ENCODE data around the gene DCANP1. TPM values are rescaled to one million over a fixed set of nuclear protein-coding genes. Genes with fewer than 3 reads are reported as not detected.

The DCANP1 gene
- polyA plus RNA-seq, 2 of the 4 experiments (the other 2 are of a cell fraction), result not detected

DNA sequence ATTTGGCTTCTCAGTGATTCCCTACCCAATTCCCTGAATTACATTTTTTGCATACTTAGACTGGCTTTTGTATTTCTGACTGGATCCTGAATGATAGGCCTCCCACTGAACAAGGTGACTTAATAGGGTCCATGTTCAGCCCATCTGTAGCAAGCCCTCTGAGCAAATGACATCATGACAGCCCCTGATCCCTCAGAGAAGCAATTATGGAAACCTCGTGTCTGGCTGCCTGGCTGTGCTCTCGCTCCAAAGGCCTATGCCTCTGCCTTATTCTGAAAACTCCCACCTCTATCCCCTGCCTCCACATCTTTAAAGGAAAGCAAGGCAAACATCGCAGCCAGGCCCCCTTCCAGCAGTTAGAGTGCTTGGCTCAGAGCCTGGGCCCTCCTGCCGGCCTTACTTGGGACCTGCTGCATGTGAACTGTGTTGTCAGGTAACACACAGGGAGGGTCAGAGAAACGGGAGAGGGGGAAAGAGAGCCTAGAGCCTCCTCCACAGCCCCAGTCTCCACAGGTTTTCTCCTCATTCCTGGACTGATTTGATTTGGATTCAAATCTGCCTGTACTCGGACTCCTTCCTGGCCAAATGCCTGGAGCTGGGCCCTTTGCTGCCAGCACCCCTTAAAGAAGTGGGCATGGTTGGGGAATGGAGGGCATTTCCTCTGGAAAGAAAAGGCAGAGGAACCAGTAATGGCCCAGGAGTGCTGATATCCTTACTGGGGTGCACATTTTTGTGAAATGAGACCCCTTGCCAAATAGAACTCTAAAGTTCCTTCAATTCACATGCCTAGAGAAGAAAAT, 3.8 kb downstream of the DCANP1 start (continued):
- TF ChIP-seq, protein P1, sequence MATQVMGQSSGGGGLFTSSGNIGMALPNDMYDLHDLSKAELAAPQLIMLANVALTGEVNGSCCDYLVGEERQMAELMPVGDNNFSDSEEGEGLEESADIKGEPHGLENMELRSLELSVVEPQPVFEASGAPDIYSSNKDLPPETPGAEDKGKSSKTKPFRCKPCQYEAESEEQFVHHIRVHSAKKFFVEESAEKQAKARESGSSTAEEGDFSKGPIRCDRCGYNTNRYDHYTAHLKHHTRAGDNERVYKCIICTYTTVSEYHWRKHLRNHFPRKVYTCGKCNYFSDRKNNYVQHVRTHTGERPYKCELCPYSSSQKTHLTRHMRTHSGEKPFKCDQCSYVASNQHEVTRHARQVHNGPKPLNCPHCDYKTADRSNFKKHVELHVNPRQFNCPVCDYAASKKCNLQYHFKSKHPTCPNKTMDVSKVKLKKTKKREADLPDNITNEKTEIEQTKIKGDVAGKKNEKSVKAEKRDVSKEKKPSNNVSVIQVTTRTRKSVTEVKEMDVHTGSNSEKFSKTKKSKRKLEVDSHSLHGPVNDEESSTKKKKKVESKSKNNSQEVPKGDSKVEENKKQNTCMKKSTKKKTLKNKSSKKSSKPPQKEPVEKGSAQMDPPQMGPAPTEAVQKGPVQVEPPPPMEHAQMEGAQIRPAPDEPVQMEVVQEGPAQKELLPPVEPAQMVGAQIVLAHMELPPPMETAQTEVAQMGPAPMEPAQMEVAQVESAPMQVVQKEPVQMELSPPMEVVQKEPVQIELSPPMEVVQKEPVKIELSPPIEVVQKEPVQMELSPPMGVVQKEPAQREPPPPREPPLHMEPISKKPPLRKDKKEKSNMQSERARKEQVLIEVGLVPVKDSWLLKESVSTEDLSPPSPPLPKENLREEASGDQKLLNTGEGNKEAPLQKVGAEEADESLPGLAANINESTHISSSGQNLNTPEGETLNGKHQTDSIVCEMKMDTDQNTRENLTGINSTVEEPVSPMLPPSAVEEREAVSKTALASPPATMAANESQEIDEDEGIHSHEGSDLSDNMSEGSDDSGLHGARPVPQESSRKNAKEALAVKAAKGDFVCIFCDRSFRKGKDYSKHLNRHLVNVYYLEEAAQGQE (IDR thresholded peaks at IDR 0.05), result no peak
- TF ChIP-seq CHD2 (IDR thresholded peaks at IDR 0.05; ENCODE audit: low read length, partially characterized antibody) (no peak), KDM5A (IDR thresholded peaks at IDR 0.05) (no peak)

DNA sequence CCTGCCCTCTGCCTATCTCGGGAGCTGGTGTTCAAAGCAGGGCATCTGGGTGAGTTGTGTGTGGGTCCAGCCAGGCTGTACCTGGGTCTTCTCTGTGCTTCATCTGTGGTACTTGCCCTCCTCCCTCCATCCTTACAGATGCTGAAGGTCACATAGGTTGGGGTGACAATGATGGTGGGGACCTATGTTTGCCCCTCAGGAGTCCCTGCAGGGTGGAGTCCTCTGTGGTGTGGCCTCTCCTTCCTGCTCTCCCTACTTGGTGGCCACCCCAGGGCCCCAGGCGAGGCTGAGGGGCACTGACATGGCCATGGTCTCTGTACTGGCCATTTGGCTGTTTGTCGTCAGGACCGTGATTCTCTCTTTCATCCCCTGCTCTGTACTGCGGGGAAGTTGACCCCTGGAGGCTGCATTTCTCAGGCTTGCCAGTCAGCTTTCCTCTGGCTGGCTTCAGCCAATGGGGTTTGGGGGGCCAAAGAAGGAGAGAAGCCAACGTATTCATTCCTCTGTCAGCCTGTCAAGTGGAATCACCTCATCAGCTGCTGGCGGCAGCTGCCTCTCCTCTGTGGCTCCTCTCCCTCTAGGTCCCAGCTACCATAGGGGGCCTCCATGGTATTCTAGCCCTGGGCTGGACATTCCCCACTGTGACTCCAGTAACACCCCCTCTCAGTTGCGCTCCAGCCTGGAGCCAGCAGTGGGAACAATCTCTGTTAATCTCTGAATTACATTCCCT, 4.6 kb downstream of the DCANP1 start:
- Histone ChIP-seq H3K4me1 (no peaks in the 10 kb centered on the region), H3K4me3 (no peak overlapping the region), H3K9me3 (no peaks in the 10 kb centered on the region), H3K27ac (no peak overlapping the region), H3K4me2 (no peak overlapping the region)
- ATAC-seq, result no peak
- ChIA-PET CTCF (interaction anchor here (2.2 to 6.1 kb wide), 3 partner anchors 15 to 23 kb away, joined by 12 to 31 read pairs (median 17); no protein-coding TSS in a partner anchor), POLR2A (no interaction called here)
- no peak for DNase-seq (ENCODE audit: low read depth in 1 of 2, low spot score in 1 of 2)
- FAIRE-seq, result no peak
- 73% methylated on average over 7 of the region's 8 CpGs for WGBS (ENCODE audit: missing lambda C conversion rate)
- TF ChIP-seq RCOR1 (IDR thresholded peaks at IDR 0.05; ENCODE audit: low read depth, low read length) (no peak), RNF2 (IDR thresholded peaks at IDR 0.05; ENCODE audit: borderline replicate concordance, low read depth) (no peak), HDAC2 (IDR thresholded peaks at IDR 0.05) (no peak)
- TF ChIP-seq, protein P2, sequence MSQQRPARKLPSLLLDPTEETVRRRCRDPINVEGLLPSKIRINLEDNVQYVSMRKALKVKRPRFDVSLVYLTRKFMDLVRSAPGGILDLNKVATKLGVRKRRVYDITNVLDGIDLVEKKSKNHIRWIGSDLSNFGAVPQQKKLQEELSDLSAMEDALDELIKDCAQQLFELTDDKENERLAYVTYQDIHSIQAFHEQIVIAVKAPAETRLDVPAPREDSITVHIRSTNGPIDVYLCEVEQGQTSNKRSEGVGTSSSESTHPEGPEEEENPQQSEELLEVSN (IDR thresholded peaks at IDR 0.05; ENCODE audit: borderline replicate concordance, low read depth), result no peak

DNA sequence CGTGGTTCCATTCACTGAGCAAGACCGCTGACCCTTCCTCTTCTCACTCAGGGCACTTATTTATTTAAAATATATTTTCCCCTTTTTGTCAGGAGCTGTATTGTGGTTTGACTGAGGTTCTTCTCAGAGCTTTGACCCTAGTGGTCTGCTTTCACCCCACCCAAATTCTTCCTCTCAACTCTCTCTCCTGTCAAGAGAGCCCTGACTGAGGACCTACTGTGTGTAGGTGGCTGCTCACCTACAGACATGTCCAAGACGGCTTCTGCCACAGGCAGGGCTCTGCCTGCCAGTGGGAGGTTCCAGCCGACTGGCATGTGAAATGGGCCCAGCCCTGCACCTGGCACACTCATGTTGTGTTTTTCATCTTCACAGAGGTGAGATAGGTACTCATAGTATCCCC, 5.2 kb downstream of the DCANP1 start:
- ChIA-PET CTCF (interaction anchor here (1.3 to 6.1 kb wide), 5 partner anchors 13 to 24 kb away, joined by 4 to 31 read pairs (median 12); no protein-coding TSS in a partner anchor), POLR2A (no interaction called here)
- ATAC-seq (no peak), DNase-seq (ENCODE audit: low read depth in 1 of 2, low spot score in 1 of 2) (no peak), FAIRE-seq (no peak)
- Histone ChIP-seq H3K27ac (no peak overlapping the region), H3K4me3 (no peak overlapping the region), H3K4me2 (no peak overlapping the region), H3K4me1 (no peaks in the 10 kb centered on the region), H3K9me3 (no peaks in the 10 kb centered on the region)
- WGBS (ENCODE audit: missing lambda C conversion rate), result 53% methylated on average over 4 of the region's 4 CpGs
- TF ChIP-seq CHD4 (IDR thresholded peaks at IDR 0.05; ENCODE audit: borderline replicate concordance) (no peak), FOSB (CRISPR knock-in tag; IDR thresholded peaks at IDR 0.05) (no peak), HOXB5 (CRISPR knock-in tag; IDR thresholded peaks at IDR 0.05) (no peak), CBX2 (IDR thresholded peaks at IDR 0.05; ENCODE audit: borderline replicate concordance, low read depth) (no peak), MYC (IDR thresholded peaks at IDR 0.05; ENCODE audit: borderline replicate concordance, low read length) (no peak), ESRRA (IDR thresholded peaks at IDR 0.05; ENCODE audit: borderline replicate concordance, low read length) (no peak)
- TF ChIP-seq, protein P3, sequence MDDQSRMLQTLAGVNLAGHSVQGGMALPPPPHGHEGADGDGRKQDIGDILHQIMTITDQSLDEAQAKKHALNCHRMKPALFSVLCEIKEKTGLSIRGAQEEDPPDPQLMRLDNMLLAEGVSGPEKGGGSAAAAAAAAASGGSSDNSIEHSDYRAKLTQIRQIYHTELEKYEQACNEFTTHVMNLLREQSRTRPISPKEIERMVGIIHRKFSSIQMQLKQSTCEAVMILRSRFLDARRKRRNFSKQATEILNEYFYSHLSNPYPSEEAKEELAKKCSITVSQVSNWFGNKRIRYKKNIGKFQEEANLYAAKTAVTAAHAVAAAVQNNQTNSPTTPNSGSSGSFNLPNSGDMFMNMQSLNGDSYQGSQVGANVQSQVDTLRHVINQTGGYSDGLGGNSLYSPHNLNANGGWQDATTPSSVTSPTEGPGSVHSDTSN (IDR thresholded peaks at IDR 0.05), result no peak
